ENCODE measurements around the gene COL23A1.

Gene COL23A1

GRCh38 chr5:178349625-178350353 is 240.4 kb downstream of the COL23A1 start:
- no peak for DNase-seq (ENCODE audit: extremely low read depth, low read depth)
- no peak overlapping the region for H3K4me3 ChIP-seq (replicated peaks; ENCODE audit: low read depth, low read length)
- no peak for TF ChIP-seq CTCF (IDR thresholded peaks at IDR 0.05; ENCODE audit: low read depth, low read length, missing control alignments)

- no peak for DNase-seq (ENCODE audit: extremely low read depth, low read depth)
- no peak for TF ChIP-seq CTCF (IDR thresholded peaks at IDR 0.05; ENCODE audit: low read depth, low read length, missing control alignments)
- no peak overlapping the region for H3K4me3 ChIP-seq (replicated peaks; ENCODE audit: low read depth, low read length)
These were observed 241.1 kb downstream of the COL23A1 start for GRCh38 chr5:178349075-178349511.

- no peak overlapping the region for H3K4me3 ChIP-seq (replicated peaks; ENCODE audit: low read depth, low read length)
- no peak for TF ChIP-seq CTCF (IDR thresholded peaks at IDR 0.05; ENCODE audit: low read depth, low read length, missing control alignments)
- no peak for DNase-seq (ENCODE audit: extremely low read depth, low read depth)
These were observed 241.7 kb downstream of the COL23A1 start for GRCh38 chr5:178348356-178349074.

- H3K4me3 ChIP-seq (replicated peaks; ENCODE audit: low read depth, low read length): no peak overlapping the region
- no peak for TF ChIP-seq CTCF (IDR thresholded peaks at IDR 0.05; ENCODE audit: low read depth, low read length, missing control alignments)
- no peak for DNase-seq (ENCODE audit: extremely low read depth, low read depth)
These were observed 242.2 kb downstream of the COL23A1 start for GRCh38 chr5:178347956-178348355.

- no peak for TF ChIP-seq CTCF (IDR thresholded peaks at IDR 0.05; ENCODE audit: low read depth, low read length, missing control alignments)
- DNase-seq (ENCODE audit: extremely low read depth, low read depth): no peak
- no peak overlapping the region for H3K4me3 ChIP-seq (replicated peaks; ENCODE audit: low read depth, low read length)
These were observed 243.4 kb downstream of the COL23A1 start for GRCh38 chr5:178346607-178347334.

GRCh38 chr5:178343306-178343705 is 246.9 kb downstream of the COL23A1 start:
- H3K4me3 ChIP-seq (replicated peaks; ENCODE audit: low read depth, low read length): no peak overlapping the region
- no peak for TF ChIP-seq CTCF (IDR thresholded peaks at IDR 0.05; ENCODE audit: low read depth, low read length, missing control alignments)
- DNase-seq (ENCODE audit: extremely low read depth, low read depth): no peak
